Measurements from ENCODE around the gene ARFGAP2. TPM values are rescaled to one million over a fixed set of nuclear protein-coding genes. Genes with fewer than 3 reads are reported as not detected.
"Not testable (repeated sequence)": the region's sequence is repeated elsewhere in the genome, so short reads cannot be mapped to it uniquely, and the experiment has no call there.

Gene ARFGAP2
- total RNA-seq, 1 experiment from 2014 or later: 97.5 TPM

DNA sequence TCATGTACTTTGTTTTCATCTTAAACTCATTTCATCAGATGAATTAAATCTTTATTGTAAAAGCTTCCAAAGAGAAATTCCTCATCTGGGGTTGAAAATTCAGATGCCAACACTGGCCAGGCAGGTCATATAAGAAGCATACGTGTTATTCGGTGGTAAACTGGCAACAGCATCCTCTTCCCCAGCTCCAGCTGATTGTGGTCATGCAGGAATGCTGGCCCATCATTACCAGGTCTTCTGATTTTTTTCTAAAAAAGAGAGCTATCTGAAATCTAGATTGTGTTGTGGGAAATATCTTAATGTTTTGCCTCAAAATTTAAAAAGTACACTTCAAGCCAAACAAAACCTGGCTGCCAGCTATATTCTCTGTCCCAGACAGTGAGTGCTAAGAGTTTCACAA, 53.6 kb downstream of the ARFGAP2 start:
- DNase-seq (no peak), ATAC-seq (no peak)
- Histone ChIP-seq H3K36me3 (ENCODE audit: low read depth, low read length) (no peaks in the 10 kb centered on the region), H3K9me3 (ENCODE audit: low read length) (no peaks in the 10 kb centered on the region), H3K27me3 (ENCODE audit: low read length) (no peaks in the 10 kb centered on the region), H3K27ac (ENCODE audit: low read length) (no peak overlapping the region), H3K4me3 (ENCODE audit: low read length) (no peak overlapping the region), H3K79me2 (ENCODE audit: low read length) (no peaks in the 10 kb centered on the region), H4K20me1 (ENCODE audit: low read length) (no peaks in the 10 kb centered on the region), H3K4me1 (ENCODE audit: insufficient read depth, low read length) (no peaks in the 10 kb centered on the region), H3K9me2 (replicated peaks; ENCODE audit: low read length) (no peaks in the 10 kb centered on the region), H2AFZ (ENCODE audit: low read length) (no peak overlapping the region), H3F3A (ENCODE audit: low read length, unreplicated experiment) (no peaks in the 10 kb centered on the region), H3K4me2 (ENCODE audit: low read length) (no peak overlapping the region), H3K9ac (ENCODE audit: low read length) (no peak overlapping the region)
- CTCF ChIA-PET: no interaction called here
- intact Hi-C loops (cut with micrococcal nuclease): no loop called here
- POLR2A ChIA-PET (ENCODE audit: unreplicated experiment): no interaction called here
- BruUV-seq (replicated peaks): no TSS peak
- TF ChIP-seq EZH2 (IDR thresholded peaks at IDR 0.05; ENCODE audit: low read length, unreplicated experiment) (no peak), EZH2phosphoT487 (IDR thresholded peaks at IDR 0.05; ENCODE audit: borderline replicate concordance, low read length) (no peak)
- TF ChIP-seq, protein P1, sequence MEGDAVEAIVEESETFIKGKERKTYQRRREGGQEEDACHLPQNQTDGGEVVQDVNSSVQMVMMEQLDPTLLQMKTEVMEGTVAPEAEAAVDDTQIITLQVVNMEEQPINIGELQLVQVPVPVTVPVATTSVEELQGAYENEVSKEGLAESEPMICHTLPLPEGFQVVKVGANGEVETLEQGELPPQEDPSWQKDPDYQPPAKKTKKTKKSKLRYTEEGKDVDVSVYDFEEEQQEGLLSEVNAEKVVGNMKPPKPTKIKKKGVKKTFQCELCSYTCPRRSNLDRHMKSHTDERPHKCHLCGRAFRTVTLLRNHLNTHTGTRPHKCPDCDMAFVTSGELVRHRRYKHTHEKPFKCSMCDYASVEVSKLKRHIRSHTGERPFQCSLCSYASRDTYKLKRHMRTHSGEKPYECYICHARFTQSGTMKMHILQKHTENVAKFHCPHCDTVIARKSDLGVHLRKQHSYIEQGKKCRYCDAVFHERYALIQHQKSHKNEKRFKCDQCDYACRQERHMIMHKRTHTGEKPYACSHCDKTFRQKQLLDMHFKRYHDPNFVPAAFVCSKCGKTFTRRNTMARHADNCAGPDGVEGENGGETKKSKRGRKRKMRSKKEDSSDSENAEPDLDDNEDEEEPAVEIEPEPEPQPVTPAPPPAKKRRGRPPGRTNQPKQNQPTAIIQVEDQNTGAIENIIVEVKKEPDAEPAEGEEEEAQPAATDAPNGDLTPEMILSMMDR (conservative IDR thresholded peaks at IDR 0.05; ENCODE audit: low read depth, low read length): no peak

GRCh38 chr11:47121731-47122130, 54.9 kb downstream of the ARFGAP2 start:
- BruUV-seq (replicated peaks): no TSS peak
- no peaks in the 10 kb centered on the region for H3K79me2 ChIP-seq (ENCODE audit: low read length)
- no peaks in the 10 kb centered on the region for H3K4me1 ChIP-seq (ENCODE audit: insufficient read depth, low read length)
- H3K4me2 ChIP-seq (ENCODE audit: low read length): no peak overlapping the region
- H3K4me3 ChIP-seq (ENCODE audit: low read length): no peak overlapping the region
- H3K9ac ChIP-seq (ENCODE audit: low read length): no peak overlapping the region
- intact Hi-C loops (cut with micrococcal nuclease): no loop called here
- no peaks in the 10 kb centered on the region for H3F3A ChIP-seq (ENCODE audit: low read length, unreplicated experiment)
- H3K27me3 ChIP-seq (ENCODE audit: low read length): no peaks in the 10 kb centered on the region
- POLR2A ChIA-PET (ENCODE audit: unreplicated experiment): no interaction called here
- TF ChIP-seq, protein P1 (conservative IDR thresholded peaks at IDR 0.05; ENCODE audit: low read depth, low read length): no peak
- TF ChIP-seq EZH2phosphoT487 (IDR thresholded peaks at IDR 0.05; ENCODE audit: borderline replicate concordance, low read length) (no peak), EZH2 (IDR thresholded peaks at IDR 0.05; ENCODE audit: low read length, unreplicated experiment) (no peak)
- DNase-seq: no peak
- no peaks in the 10 kb centered on the region for H3K9me3 ChIP-seq (ENCODE audit: low read length)
- ATAC-seq: no peak
- H4K20me1 ChIP-seq (ENCODE audit: low read length): no peaks in the 10 kb centered on the region
- H3K27ac ChIP-seq (ENCODE audit: low read length): no peak overlapping the region
- H2AFZ ChIP-seq (ENCODE audit: low read length): no peak overlapping the region
- CTCF ChIA-PET: no interaction called here
- H3K9me2 ChIP-seq (replicated peaks; ENCODE audit: low read length): no peaks in the 10 kb centered on the region
- H3K36me3 ChIP-seq (ENCODE audit: low read depth, low read length): no peaks in the 10 kb centered on the region

GRCh38 chr11:47121056-47121455, 55.6 kb downstream of the ARFGAP2 start:
- intact Hi-C loops (cut with micrococcal nuclease): no loop called here
- Histone ChIP-seq H3K9me2 (replicated peaks; ENCODE audit: low read length) (no peaks in the 10 kb centered on the region), H4K20me1 (ENCODE audit: low read length) (no peaks in the 10 kb centered on the region), H3F3A (ENCODE audit: low read length, unreplicated experiment) (no peaks in the 10 kb centered on the region), H3K4me2 (ENCODE audit: low read length) (no peak overlapping the region), H3K27ac (ENCODE audit: low read length) (no peak overlapping the region), H3K79me2 (ENCODE audit: low read length) (no peaks in the 10 kb centered on the region), H3K4me1 (ENCODE audit: insufficient read depth, low read length) (no peaks in the 10 kb centered on the region), H3K27me3 (ENCODE audit: low read length) (no peaks in the 10 kb centered on the region), H3K9me3 (ENCODE audit: low read length) (no peaks in the 10 kb centered on the region), H3K36me3 (ENCODE audit: low read depth, low read length) (no peaks in the 10 kb centered on the region), H3K4me3 (ENCODE audit: low read length) (no peak overlapping the region), H2AFZ (ENCODE audit: low read length) (no peak overlapping the region), H3K9ac (ENCODE audit: low read length) (no peak overlapping the region)
- ATAC-seq (no peak), DNase-seq (no peak)
- ChIA-PET POLR2A (ENCODE audit: unreplicated experiment) (no interaction called here), CTCF (no interaction called here)
- TF ChIP-seq EZH2phosphoT487 (IDR thresholded peaks at IDR 0.05; ENCODE audit: borderline replicate concordance, low read length) (no peak), EZH2 (IDR thresholded peaks at IDR 0.05; ENCODE audit: low read length, unreplicated experiment) (no peak)
- TF ChIP-seq, protein P1 (conservative IDR thresholded peaks at IDR 0.05; ENCODE audit: low read depth, low read length): no peak
- no TSS peak for BruUV-seq (replicated peaks)

DNA sequence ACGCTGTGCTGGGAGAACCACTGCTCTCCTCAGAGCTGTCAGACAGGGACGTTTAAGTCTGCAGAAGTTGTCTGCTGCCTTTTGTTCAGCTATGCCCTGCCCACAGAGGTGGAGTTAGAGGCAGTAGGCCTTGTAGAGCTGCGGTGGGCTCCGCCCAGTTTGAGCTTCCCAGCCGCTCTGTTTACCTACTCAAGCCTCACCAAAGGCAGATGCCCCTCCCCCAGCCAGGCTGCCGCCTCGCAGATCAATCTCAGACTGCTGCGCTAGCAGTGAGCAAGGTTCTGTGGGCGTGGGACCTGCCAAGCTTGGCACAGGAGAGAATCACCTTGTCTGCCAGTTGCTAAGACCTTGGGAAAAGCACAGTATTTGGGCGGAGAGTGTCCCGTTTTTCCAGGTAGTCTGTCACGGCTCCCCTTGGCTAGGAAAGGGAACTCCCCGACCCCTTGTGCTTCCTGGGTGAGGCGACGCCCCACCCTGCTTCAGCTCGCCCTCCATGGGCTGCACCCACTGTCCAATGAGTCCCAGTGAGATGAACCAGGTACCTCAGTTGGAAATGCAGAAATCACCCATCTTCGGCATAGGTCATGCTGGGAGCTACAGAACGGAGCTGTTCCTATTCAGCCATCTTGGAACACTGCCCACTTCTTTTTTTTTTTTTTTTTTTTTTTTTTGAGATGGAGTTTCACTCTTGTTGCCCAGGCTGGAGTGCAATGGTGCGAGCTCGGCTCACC, 57.6 kb downstream of the ARFGAP2 start:
- H3K9me3 ChIP-seq (ENCODE audit: low read length); H3K9ac ChIP-seq (ENCODE audit: low read length); intact Hi-C loops (cut with micrococcal nuclease); POLR2A ChIA-PET (ENCODE audit: unreplicated experiment); H3K27me3 ChIP-seq (ENCODE audit: low read length); H2AFZ ChIP-seq (ENCODE audit: low read length); H3K4me3 ChIP-seq (ENCODE audit: low read length); H3K9me2 ChIP-seq (replicated peaks; ENCODE audit: low read length); H3F3A ChIP-seq (ENCODE audit: low read length, unreplicated experiment); H3K4me2 ChIP-seq (ENCODE audit: low read length); H3K27ac ChIP-seq (ENCODE audit: low read length); H3K79me2 ChIP-seq (ENCODE audit: low read length); DNase-seq; H3K36me3 ChIP-seq (ENCODE audit: low read depth, low read length); H4K20me1 ChIP-seq (ENCODE audit: low read length); CTCF ChIA-PET; ATAC-seq; H3K4me1 ChIP-seq (ENCODE audit: insufficient read depth, low read length); BruUV-seq (replicated peaks): not testable (repeated sequence)
